K562 (cell line): ENCODE measurements around the gene CAB39. TPM values are rescaled to one million over a fixed set of nuclear protein-coding genes. Genes with fewer than 3 reads are reported as not detected.

Experiments
- ATAC-seq: fragments of 200-7000 bp; cut with Tn5 transposase; 3 replicates; pipeline ENCODE4 v1.9.1; 2020; ENCODE audit warnings: moderate library complexity
- BruUV-seq: library from RNA; stranded (reverse); fragments of 400-500 nt; replicated peaks from 2 replicates; lab custom pipeline; 2021; lab: Mats Ljungman, UMichigan
- CTCF ChIA-PET: fragments of 300-600 bp; formaldehyde crosslinking; extraction: SDS; loops from one replicate; lab custom pipeline; 2021; ENCODE audit warnings: low intra/inter-chr PET ratio; lab: Yijun Ruan, JAX
- POLR2A ChIA-PET: fragments of 300-600, 350-650 bp; sonication (Branson Sonifier 250); formaldehyde crosslinking; extraction: SDS; loops from one replicate; lab custom pipeline; 2021; ENCODE audit warnings: antibody characterized with exemption, inconsistent platforms; lab: Yijun Ruan, JAX
- DNase-seq, 4 experiments: peaks; one replicate each; pipeline versions ENCODE4 v3.0.0 to v3.0.0-alpha.2; 2011 to 2018; ENCODE audit warnings: low spot score in 3 of 4, mixed read lengths in 3 of 4; ENCODE audit errors: extremely low read depth in 1 of 4
- FAIRE-seq: peaks from 2 replicates; lab custom pipeline; 2011; peaks lifted over from hg19 to GRCh38; lab: Jason Lieb, UNC
- H2AFZ ChIP-seq: 2 replicates; pipeline ENCODE4 v1.6.0; 2011; ENCODE audit warnings: low read depth, low read length, control low read depth, inconsistent platforms
- H3K27ac ChIP-seq: fragments of 200-600 bp; 3 replicates; pipeline ENCODE4 v1.8.0; 2011; ENCODE audit warnings: low read depth, mild to moderate bottlenecking, control low read depth, inconsistent platforms, low read length, moderate library complexity, mixed read lengths; ENCODE audit errors: extremely low read depth
- H3K27me3 ChIP-seq, 2 experiments: fragments of 300-600 bp in 1 of 2; 2 replicates in 1 of 2; 3 replicates in 1 of 2; pipeline versions ENCODE4 v1.6.0 to v1.8.0; 2011; ENCODE audit warnings: inconsistent platforms in 2 of 2, low read length in 2 of 2, mild to moderate bottlenecking in 1 of 2, mixed read lengths in 1 of 2, moderate library complexity in 1 of 2; ENCODE audit not compliant: control insufficient read depth in 2 of 2, insufficient read depth in 2 of 2
- H3K36me3 ChIP-seq: fragments of 300-600 bp; 3 replicates; pipeline ENCODE4 v1.8.0; 2011; ENCODE audit warnings: mild to moderate bottlenecking, low read length, inconsistent platforms; ENCODE audit not compliant: control insufficient read depth, insufficient read depth
- H3K4me1 ChIP-seq, 2 experiments: fragments of 200-600 bp in 1 of 2; replicated peaks in 1 of 2; 2 replicates in 1 of 2; 3 replicates in 1 of 2; pipeline versions ENCODE4 v1.5.1 to v1.8.0; 2011; ENCODE audit warnings: inconsistent platforms in 2 of 2, low read length in 2 of 2, mild to moderate bottlenecking in 1 of 2, mixed read lengths in 1 of 2, moderate library complexity in 1 of 2; ENCODE audit not compliant: control insufficient read depth in 2 of 2, insufficient read depth in 2 of 2
- H3K4me2 ChIP-seq: 2 replicates; pipeline ENCODE4 v1.6.1; 2011; ENCODE audit warnings: low read length, control low read depth, inconsistent platforms, mixed read lengths; ENCODE audit not compliant: insufficient read depth
- H3K4me3 ChIP-seq: fragments of 200-600 bp; sonication (generic), shearing (Covaris generic); 2 replicates; pipeline ENCODE4 v1.5.1; 2016; ENCODE audit warnings: control low read depth, inconsistent platforms
- H3K79me2 ChIP-seq: fragments of 200-600 bp; 3 replicates; pipeline ENCODE4 v1.8.0; 2011; ENCODE audit warnings: low read length, inconsistent platforms; ENCODE audit not compliant: control insufficient read depth, insufficient read depth
- H3K9ac ChIP-seq, 2 experiments: 2 replicates each; pipeline versions ENCODE4 v1.6.0 to v1.6.1; 2011; ENCODE audit warnings: low read depth in 2 of 2, low read length in 2 of 2, control low read depth in 1 of 2, inconsistent platforms in 1 of 2, mild to moderate bottlenecking in 1 of 2, mixed read lengths in 1 of 2; ENCODE audit not compliant: insufficient read depth in 1 of 2
- H3K9me1 ChIP-seq: one replicate; pipeline ENCODE4 v1.6.0; 2011; ENCODE audit warnings: inconsistent platforms, mild to moderate bottlenecking, low read length, moderate library complexity; ENCODE audit not compliant: control insufficient read depth, insufficient read depth
- H3K9me3 ChIP-seq: replicated peaks from 2 replicates; pipeline ENCODE4 v1.5.1; 2011; ENCODE audit warnings: low read depth, low read length, inconsistent platforms; ENCODE audit not compliant: control insufficient read depth, insufficient read depth
- H4K20me1 ChIP-seq: replicated peaks from 2 replicates; pipeline ENCODE4 v1.6.1; 2011; ENCODE audit warnings: low read length, inconsistent platforms, mixed read lengths; ENCODE audit not compliant: control insufficient read depth, insufficient read depth
- GATAD2B ChIP-seq: fragments of 450-650 bp; IDR thresholded peaks from 2 replicates; pipeline ENCODE4 v1.6.1; 2017; ENCODE audit warnings: mild to moderate bottlenecking, borderline replicate concordance
- HDAC6 ChIP-seq: IDR thresholded peaks from 2 replicates; pipeline ENCODE4 v1.6.1; 2012; ENCODE audit warnings: low read depth, mild to moderate bottlenecking, control low read depth, inconsistent platforms, low read length, moderate library complexity
- ILF3 ChIP-seq: fragments of 450-650 bp; IDR thresholded peaks from 2 replicates; pipeline ENCODE4 v1.6.1; 2018; ENCODE audit warnings: antibody characterized with exemption, mild to moderate bottlenecking, moderate library complexity, borderline replicate concordance
- IRF1 ChIP-seq: sonication (generic); formaldehyde crosslinking; IDR thresholded peaks from 2 replicates; pipeline ENCODE4 v1.8.0; 2022; ENCODE audit warnings: missing genetic modification reagents, mild to moderate bottlenecking, borderline replicate concordance
- KDM5B ChIP-seq: fragments of 200-600 bp; sonication (generic); IDR thresholded peaks from 2 replicates; pipeline ENCODE4 v1.6.1; 2012; ENCODE audit warnings: low read depth, mild to moderate bottlenecking, moderate library complexity, low read length, control low read depth, inconsistent platforms; ENCODE audit not compliant: insufficient replicate concordance
- LEF1 ChIP-seq: fragments of 450-650 bp; IDR thresholded peaks from 2 replicates; pipeline ENCODE4 v1.6.1; 2016; ENCODE audit warnings: mild to moderate bottlenecking
- OTX1 ChIP-seq: fragments of 450-650 bp; formaldehyde crosslinking; IDR thresholded peaks from 2 replicates; pipeline ENCODE4 v1.4.0; 2022; ENCODE audit warnings: mild to moderate bottlenecking
- POLR2A ChIP-seq: fragments of 450-650 bp; conservative IDR thresholded peaks from 2 replicates; pipeline ENCODE4 v1.6.1; 2016
- SMAD4 ChIP-seq: fragments of 250-450 bp; sonication (Bioruptor Pico); conservative IDR thresholded peaks from 2 replicates; pipeline ENCODE4 v1.8.0; 2021; ENCODE audit warnings: inconsistent platforms, mild to moderate bottlenecking, moderate library complexity
- SP1 ChIP-seq: sonication (generic); formaldehyde crosslinking; IDR thresholded peaks from 2 replicates; pipeline ENCODE4 v1.8.1; 2022; ENCODE audit warnings: mild to moderate bottlenecking, missing genetic modification reagents
- STAT6 ChIP-seq: sonication (generic); formaldehyde crosslinking; IDR thresholded peaks from 2 replicates; pipeline ENCODE4 v1.8.1; 2023; ENCODE audit warnings: mild to moderate bottlenecking, missing genetic modification reagents
- ZNF583 ChIP-seq: fragments of 250-450 bp; sonication (Bioruptor Pico); IDR thresholded peaks from 2 replicates; pipeline ENCODE4 v1.4.0; 2020
- ZNF766 ChIP-seq: fragments of 200-800 bp; sonication (Bioruptor generic); conservative IDR thresholded peaks from 2 replicates; pipeline ENCODE4 v1.6.1; 2016; ENCODE audit warnings: missing genetic modification characterization, missing compliant biosample characterization
- WGBS: fragments of 100-300 bp; shearing (Covaris generic); methylation state at CpG from one replicate; pipeline ENCODE4 v1.1.6; 2016; ENCODE audit warnings: low coverage, mixed read lengths; ENCODE audit not compliant: insufficient coverage; ENCODE audit errors: missing lambda C conversion rate; 5-methylcytosine and 5-hydroxymethylcytosine counted together
- in situ Hi-C: fragments of 300-500 bp; cut with MboI; formaldehyde crosslinking; loops from 4 replicates; pipeline ENCODE4 v1.15.0; 2018; ENCODE audit warnings: inconsistent platforms, mixed read lengths
- intact Hi-C: fragments of 100-400 bp; cut with micrococcal nuclease; formaldehyde crosslinking; loops from 2 replicates; pipeline ENCODE4 v1.14.2; 2022
- polyA plus RNA-seq, 8 experiments: library from polyadenylated mRNA; depleted of rRNA in 4 of 8; stranded (reverse) in 5 of 8; unstranded in 3 of 8; fragments of >200 nt; fragmentation: Nextera tagmentation in 2 of 8; fragmentation: Illumina TruSeq in 1 of 8; extraction: Ambion mirVana in 2 of 8; extraction: Trizol in 1 of 8; gene quantifications; 2 replicates each; pipeline versions ENCODE4 v1.2.1 to v1.2.3, GENCODE V29; 2011 to 2014; ENCODE audit warnings: inconsistent platforms in 1 of 8, missing spikeins in 1 of 8
- total RNA-seq, 7 experiments: library from RNA; depleted of rRNA in 6 of 7; stranded (reverse); fragments of >200 nt in 6 of 7; fragmentation: Illumina TruSeq in 2 of 7; extraction: Trizol in 2 of 7; gene quantifications; 2 replicates each; pipeline versions ENCODE4 v1.2.1 to v1.2.3, GENCODE V29; 2011 to 2021; ENCODE audit warnings: low replicate concordance in 1 of 7
- TF ChIP-seq, protein P1 (sequence below): fragments of 250-450 bp; sonication (Bioruptor Pico); IDR thresholded peaks from 2 replicates; pipeline ENCODE4 v1.4.0; 2020; ENCODE audit warnings: mild to moderate bottlenecking, moderate library complexity

CAB39 gene
- total and polyA plus RNA-seq, 9 of the 15 experiments (the other 6 are each of a cell fraction or from before 2014, with no cell fraction given), result 27.2 to 94.4 (median 70.1) TPM

DNA sequence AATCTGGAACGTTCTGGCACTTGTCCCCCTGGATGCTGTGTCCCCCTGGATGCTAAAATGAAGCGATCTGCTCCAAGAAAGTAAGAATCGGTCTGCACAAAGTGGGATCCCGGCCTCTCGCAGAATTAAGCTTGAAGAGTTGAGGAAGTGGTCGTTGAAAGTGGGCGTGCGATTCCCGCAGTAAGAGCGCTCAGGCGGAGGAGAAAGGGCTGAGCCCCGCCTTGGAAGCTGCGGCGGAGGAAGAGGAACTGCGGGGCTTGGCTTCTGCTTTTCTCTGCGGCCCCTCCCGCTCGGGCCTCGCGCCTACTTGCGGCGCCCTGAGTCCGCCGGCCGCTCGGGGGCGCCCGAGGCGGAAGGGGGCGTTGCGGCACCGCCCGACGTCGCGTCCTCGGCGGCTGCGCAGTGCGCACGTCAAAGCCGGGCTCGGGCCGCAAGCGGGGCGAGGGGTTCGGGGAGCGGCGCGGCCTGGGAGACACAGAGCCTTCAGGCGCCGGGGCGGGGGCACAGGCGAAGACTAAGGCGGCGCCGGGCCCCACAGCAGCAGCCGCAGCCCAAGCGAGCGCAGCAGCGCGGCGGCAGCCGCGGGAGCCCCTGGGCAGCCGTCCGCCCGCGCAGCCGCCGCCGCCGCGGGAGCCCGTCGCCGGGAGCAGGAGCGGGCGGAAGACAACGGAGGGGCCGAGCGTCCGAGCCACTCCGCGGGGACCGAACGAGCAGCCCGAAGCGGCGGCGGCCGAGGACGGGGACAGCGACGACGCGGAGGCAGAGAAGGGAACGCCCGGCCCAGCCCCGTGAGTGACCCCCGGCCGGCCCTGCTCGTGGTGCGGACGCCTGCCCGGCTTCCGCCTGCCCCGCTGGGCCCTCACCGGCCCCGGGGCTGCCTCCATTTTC lies at the start of gene CAB39 (continued):
- no peak for TF ChIP-seq STAT6 (CRISPR knock-in tag)
- TF ChIP-seq GATAD2B, result peak; percentile 64; the same call in 1 of the 2 replicates
- TF ChIP-seq ILF3, result no peak
- TF ChIP-seq OTX1 (CRISPR knock-in tag), result no peak
- TF ChIP-seq, all 486 proteins: peak for 92

DNA sequence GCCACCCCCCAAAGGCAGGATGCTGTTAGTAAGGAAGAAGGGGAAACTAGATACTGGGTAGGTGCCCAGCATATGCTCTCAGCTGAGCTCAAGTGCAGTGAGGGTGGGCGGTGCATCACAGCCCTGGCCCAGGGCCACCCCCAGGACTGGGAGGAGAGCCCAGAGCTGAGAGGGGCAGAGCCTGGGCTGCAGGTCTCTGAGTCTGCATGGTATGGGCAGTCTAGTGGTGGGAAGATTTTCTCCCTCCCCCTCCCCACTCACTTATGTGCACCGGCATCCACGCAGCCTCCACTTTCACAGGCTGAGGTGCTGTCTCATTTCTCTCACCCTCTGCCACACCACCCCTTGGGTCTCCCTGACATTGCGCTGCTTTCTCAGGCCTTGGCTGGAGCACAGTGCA lies 48.5 kb upstream of the CAB39 start:
- ChIA-PET CTCF (no interaction called here), POLR2A (interaction anchor here (0.7 kb wide), 1 partner anchor 576 kb away, joined by 6 read pairs; no protein-coding TSS in a partner anchor)
- no peak for DNase-seq
- in situ Hi-C loops (no loop called here), intact Hi-C loops (no loop called here)
- no peaks in the 10 kb centered on the region for H3K9me1 ChIP-seq
- H3K4me2 ChIP-seq, result no peak overlapping the region
- H3K27me3 ChIP-seq, result no peaks in the 10 kb centered on the region
- FAIRE-seq, result no peak
- BruUV-seq, result no TSS peak
- H3K9me3 ChIP-seq, result no peaks in the 10 kb centered on the region
- WGBS, result no CpG with 5 or more reads among the region's 4 CpGs
- no peak overlapping the region; the same call in 1 of the 2 replicates for H2AFZ ChIP-seq
- H3K4me1 ChIP-seq, result peaks cover 43 to 60% of the 10 kb centered on the region in 2 experiments
- H3K79me2 ChIP-seq, result no peaks in the 10 kb centered on the region
- no peak overlapping the region for H3K4me3 ChIP-seq
- ATAC-seq, result no peak
- H3K27ac ChIP-seq, result no peak overlapping the region
- no peak overlapping the region for H3K9ac ChIP-seq
- H3K36me3 ChIP-seq, result no peaks in the 10 kb centered on the region
- H4K20me1 ChIP-seq, result no peaks in the 10 kb centered on the region
- TF ChIP-seq ZNF766 (no peak), IRF1 (no peak), POLR2A (no peak), ZNF583 (no peak), LEF1 (no peak), HDAC6 (no peak), SMAD4 (CRISPR knock-in tag) (no peak), KDM5B (no peak), SP1 (CRISPR knock-in tag) (no peak)
- TF ChIP-seq, protein P1, sequence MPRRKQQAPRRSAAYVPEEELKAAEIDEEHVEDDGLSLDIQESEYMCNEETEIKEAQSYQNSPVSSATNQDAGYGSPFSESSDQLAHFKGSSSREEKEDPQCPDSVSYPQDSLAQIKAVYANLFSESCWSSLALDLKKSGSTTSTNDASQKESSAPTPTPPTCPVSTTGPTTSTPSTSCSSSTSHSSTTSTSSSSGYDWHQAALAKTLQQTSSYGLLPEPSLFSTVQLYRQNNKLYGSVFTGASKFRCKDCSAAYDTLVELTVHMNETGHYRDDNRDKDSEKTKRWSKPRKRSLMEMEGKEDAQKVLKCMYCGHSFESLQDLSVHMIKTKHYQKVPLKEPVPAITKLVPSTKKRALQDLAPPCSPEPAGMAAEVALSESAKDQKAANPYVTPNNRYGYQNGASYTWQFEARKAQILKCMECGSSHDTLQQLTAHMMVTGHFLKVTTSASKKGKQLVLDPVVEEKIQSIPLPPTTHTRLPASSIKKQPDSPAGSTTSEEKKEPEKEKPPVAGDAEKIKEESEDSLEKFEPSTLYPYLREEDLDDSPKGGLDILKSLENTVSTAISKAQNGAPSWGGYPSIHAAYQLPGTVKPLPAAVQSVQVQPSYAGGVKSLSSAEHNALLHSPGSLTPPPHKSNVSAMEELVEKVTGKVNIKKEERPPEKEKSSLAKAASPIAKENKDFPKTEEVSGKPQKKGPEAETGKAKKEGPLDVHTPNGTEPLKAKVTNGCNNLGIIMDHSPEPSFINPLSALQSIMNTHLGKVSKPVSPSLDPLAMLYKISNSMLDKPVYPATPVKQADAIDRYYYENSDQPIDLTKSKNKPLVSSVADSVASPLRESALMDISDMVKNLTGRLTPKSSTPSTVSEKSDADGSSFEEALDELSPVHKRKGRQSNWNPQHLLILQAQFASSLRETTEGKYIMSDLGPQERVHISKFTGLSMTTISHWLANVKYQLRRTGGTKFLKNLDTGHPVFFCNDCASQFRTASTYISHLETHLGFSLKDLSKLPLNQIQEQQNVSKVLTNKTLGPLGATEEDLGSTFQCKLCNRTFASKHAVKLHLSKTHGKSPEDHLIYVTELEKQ, result no peak
